ENCODE measurements around the gene ATAD3C.
"Not testable (repeated sequence)": the region's sequence is repeated elsewhere in the genome, so short reads cannot be mapped to it uniquely, and the experiment has no call there.

Gene ATAD3C

DNA sequence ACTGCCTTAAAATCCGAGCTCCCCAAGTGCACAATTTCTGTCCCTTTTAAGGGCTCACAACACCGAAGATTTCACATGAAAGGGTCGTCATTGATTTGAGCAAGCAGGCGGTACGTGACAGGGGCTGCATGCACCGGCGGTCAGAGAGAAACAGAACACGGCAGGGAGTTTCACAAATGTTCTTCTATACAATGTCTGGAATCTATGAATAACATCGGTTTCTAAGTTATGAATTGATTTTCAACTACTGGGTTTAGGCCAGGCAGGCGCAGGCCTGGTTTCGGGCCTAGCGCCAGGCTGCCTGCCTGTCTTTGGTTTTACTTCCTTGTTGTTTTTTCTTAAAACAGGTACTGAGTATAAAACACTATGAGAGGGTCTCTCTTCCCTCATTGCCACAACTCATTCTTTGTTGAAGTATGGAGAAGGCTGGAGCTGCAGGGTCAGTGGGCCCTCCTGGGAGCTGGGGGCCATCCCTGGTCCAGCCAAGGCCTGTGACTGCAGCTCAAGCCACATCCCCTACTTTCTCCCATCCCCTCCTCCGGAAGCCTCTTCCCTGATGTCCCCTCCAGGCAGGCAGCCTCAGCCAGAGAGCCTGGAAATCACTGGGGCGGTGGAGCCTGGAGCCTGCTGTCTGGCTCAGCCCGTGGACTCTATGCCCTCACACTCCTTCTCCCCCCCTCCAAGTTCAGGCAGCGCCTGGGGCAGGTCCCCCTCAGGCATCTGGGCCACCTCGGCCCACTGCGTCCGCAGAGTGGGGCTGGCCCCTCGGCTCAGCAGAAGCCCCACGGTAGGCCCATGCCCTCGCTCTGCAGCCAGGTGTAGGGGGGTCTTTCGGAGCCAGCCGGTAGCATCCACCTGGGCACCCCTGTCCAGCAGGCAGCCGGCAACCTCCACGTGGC lies 30.8 kb upstream of the ATAD3C start:
- in situ Hi-C loops (cut with MboI; ENCODE audit: low sequenced_read_pairs), result no loop called here

DNA sequence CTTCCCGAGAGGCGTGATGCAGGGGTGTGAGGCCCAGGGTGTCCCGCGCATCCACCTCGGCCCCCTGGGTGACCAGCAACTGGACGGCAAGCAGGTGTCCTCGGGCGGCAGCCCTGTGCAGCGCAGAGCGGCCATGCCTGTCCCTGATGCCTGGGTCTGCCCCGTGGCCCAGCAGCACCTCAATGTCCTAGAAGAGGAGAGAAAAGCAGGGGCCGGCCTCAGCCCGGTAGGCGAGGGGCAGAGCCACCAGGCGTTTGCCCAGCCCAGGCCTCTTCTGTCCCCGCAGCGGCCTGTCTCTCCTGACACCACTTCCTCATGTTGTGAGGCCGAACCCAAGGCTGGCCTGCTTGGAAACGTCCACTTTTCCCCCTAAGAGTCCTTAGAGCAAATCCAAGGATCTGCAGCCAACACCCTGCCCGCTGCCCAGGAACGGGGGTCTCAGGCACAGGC lies 30.1 kb upstream of the ATAD3C start:
- in situ Hi-C loops (cut with MboI; ENCODE audit: low sequenced_read_pairs), result no loop called here

DNA sequence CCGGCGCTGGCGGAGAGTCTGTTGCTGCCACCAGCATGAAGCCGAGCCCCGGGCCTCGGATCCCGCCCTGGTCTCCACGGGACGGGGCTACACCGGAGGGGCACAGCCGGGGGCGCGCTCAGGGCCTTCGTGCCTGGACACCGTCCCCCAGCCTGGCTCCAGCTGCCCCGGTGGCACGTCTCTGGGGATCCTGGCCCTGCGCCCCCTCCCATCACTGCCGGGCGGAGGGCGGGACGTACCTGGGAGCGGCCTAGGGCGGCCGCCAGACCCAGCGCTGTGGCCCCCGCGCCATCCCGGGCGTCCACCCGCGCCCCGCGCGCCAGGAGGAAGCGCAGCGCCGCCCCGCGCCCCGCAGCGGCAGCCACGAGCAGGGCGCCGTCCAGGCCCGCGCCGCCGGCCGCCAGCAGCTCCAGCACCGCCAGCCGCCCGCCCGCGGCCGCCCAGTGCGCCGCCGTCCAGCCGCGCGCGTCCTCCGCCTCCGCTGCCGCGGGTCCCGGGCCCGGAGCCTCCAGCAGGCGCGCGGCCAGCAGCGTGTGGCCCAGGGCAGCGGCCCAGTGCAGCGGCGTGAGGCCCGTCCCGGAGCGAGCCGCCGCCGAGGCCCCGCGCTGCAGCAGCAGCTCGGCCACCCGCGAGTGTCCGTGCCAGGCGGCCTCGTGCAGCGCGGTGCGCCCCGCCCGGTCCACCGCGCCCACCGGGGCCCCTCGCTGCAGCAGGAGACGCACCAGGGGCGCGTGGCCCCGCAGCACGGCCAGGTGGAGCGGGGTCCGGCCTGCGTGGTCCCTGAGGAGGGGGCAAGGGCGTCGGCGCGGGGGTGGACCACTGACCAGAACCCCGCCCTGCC lies 29.5 kb upstream of the ATAD3C start:
- in situ Hi-C loops (cut with MboI; ENCODE audit: low sequenced_read_pairs), result no loop called here

- in situ Hi-C loops (cut with MboI; ENCODE audit: low sequenced_read_pairs), result no loop called here
Measured at GRCh38 chr1:1420654-1421141, 28.8 kb upstream of the ATAD3C start.

DNA sequence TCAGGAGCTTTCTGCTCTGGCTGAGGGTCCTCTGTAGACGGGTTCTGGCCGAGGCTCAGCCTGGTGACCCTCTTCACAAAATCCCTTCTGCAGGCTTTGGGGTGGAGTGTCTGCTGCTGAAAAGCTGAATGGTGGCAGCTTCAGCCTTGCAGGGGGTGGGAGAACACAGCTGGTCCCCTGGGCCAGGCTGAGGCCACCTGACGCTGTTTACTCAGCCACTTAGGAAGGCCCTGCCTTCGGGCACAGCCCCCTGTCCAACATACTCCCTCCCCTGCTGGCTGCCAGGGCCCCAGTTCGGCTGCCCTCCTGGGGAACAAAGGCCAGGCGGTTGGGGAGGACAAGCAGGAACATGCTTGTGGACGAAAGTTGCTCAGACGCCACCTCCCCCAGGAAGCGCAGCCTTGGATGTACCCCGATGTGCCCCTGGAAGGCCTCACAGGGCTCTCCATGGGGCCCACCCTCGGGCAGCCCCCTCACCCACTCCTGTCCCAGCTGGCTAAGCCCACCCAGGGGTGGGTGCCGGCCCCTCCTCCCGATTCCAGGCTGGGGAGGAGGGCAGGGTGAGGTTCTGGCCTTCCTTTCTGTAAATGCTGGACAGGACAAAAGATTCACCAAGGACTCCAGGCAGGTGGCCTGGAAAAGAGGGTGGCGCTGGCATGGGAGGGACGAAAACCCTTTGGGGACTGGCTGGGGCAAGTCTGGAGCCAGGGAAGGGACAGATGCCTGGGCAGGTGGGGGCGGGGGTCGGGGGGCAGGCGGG lies 28.2 kb upstream of the ATAD3C start, which contains the start of gene ANKRD65:
Gene ANKRD65, minus strand, starts transcription at position 130 of the 760 bp plus-strand sequence. CDS start 271 bp downstream, outside the sequence.
- in situ Hi-C loops (cut with MboI; ENCODE audit: low sequenced_read_pairs), result no loop called here

DNA sequence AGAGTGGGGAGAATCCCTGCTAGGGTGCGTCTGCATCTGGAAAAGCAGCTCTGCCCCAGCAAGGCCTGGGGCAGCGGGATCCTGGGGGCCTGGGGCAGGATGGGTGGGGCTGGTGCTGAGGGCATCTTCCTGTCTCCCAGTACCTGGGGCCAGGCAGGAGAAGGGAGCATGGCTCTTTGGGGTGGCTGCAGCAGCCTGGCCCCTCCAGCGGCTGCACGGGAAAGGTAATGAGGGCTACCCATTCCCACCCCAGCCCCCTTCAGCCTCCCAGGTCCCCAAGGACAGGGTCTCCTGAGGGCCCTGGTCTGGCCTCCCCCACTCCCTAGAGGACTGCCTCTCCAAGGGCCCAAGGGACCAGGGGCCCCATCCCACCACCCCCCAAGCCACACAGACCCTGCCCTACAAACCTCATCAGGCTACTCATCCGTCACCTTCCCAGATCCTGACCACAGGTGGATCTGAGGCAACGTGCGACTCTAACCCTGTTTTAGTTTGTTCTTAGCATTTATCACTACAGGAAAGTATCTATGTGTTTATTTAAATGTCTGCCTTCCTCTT lies 27.5 kb upstream of the ATAD3C start:
- in situ Hi-C loops (cut with MboI; ENCODE audit: low sequenced_read_pairs), result no loop called here

GRCh38 chr1:1422465-1423244 lies 26.8 kb upstream of the ATAD3C start:
- in situ Hi-C loops (cut with MboI; ENCODE audit: low sequenced_read_pairs), result no loop called here

DNA sequence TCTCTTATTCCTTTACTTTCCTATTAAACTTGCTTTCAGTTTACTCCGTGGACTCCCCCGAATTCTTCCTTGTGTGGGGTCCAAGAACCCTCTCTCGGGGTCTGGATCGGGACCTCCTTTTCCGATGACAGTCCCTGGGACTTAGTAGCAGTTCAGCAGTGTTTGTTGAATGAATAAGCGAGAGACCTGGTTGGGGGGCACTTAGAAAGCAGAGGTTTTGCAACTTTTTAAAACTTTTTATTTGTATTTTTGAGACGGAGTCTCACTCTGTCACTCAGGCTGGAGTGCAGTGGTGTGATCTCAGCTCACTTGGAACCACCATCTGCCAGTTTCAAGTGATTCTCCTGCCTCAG lies 26.3 kb upstream of the ATAD3C start:
- in situ Hi-C loops (cut with MboI; ENCODE audit: low sequenced_read_pairs), result no loop called here

GRCh38 chr1:1424707-1425106 lies 24.8 kb upstream of the ATAD3C start:
- in situ Hi-C loops (cut with MboI; ENCODE audit: low sequenced_read_pairs), result no loop called here

DNA sequence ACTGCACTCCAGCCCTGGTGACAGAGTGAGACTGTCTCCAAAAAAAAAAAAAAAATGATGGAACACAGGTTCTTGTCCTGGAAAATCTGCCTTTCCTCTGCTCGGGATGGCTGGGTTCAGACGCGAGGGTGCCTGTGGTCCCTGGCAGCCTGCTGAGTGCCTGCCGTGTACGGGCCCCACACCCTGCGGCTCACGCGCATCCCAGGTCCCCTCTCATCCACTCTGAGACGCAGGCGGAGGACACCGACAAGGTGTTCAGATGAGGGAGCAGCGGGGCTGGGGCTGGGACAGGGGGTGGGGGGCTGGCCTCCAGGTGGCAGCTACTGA lies 24.1 kb upstream of the ATAD3C start:
- in situ Hi-C loops (cut with MboI; ENCODE audit: low sequenced_read_pairs), result no loop called here

- in situ Hi-C loops (cut with MboI; ENCODE audit: low sequenced_read_pairs), result no loop called here
Measured at GRCh38 chr1:1425753-1426495, 23.6 kb upstream of the ATAD3C start.

DNA sequence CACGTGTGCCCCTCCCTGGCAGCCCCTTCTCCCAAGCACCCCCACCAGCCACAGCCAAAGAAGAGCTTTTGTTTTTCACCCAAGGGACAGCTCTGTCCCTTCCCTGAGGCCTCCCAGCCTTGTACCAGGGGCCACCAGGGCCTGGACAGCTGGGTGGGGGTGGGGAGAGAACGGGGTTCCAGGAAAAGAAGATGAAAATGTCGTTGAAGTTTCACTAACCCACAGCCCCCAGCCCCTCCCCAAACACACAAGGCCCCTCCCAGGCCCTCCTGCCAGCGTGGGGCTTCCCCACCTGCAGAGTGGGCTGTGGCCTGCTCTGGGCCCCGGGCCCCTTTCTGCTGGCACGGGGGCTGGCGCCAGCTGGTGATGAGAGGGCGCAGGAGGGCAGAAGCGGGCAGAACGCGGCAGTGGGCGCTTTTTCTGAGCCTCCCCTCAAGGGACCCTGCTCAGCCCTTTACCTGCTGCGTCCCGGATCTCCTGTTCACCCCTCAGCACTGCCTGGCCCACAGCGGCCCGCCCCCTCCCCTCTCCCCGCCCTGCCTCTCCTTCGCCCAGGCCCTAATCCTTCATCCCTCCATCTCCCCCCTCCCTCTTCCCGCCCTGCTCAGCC lies 22.9 kb upstream of the ATAD3C start:
- in situ Hi-C loops (cut with MboI; ENCODE audit: low sequenced_read_pairs), result no loop called here

GRCh38 chr1:1427106-1427819 lies 22.2 kb upstream of the ATAD3C start:
- in situ Hi-C loops (cut with MboI; ENCODE audit: low sequenced_read_pairs), result no loop called here

DNA sequence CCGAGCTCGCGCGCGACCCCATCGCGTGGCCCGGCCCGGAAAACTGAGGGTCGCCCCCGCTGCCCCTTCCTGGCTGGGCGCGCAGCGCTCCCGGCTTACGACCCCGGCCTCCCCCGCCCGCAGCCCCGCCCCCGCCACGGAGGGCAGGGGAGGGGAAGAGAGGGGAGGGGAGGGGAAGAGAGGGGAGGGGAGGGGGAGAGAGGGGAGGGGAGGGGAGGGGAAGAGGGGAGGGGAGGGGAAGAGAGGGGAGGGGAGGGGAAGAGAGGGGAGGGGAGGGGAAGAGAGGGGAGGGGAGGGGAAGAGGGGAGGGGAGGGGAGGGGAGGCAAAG lies 21.7 kb upstream of the ATAD3C start:
- in situ Hi-C loops (cut with MboI; ENCODE audit: low sequenced_read_pairs), result no loop called here

DNA sequence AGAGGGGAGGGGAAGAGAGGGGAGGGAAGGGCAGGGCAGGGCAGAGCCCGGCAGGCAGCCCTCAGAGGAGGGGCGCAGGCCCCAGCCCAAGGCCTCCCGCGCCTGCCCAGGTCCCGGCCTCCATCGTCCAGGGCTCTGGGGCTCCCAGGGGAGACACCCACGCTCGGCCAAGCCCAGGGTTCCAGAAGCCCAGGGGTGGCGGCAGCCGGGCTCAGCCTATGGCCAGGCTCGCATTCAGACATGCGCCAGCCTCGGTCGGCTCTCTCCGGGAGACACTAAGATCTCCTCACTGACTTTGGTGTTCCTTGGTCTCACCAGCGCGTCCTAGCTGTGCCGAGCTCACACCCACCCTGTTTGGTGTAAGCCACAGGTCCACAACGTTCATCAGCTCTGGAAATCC lies 21.3 kb upstream of the ATAD3C start:
- in situ Hi-C loops (cut with MboI; ENCODE audit: low sequenced_read_pairs), result no loop called here

GRCh38 chr1:1428967-1429366 lies 20.5 kb upstream of the ATAD3C start:
- in situ Hi-C loops (cut with MboI; ENCODE audit: low sequenced_read_pairs), result not testable (repeated sequence)

DNA sequence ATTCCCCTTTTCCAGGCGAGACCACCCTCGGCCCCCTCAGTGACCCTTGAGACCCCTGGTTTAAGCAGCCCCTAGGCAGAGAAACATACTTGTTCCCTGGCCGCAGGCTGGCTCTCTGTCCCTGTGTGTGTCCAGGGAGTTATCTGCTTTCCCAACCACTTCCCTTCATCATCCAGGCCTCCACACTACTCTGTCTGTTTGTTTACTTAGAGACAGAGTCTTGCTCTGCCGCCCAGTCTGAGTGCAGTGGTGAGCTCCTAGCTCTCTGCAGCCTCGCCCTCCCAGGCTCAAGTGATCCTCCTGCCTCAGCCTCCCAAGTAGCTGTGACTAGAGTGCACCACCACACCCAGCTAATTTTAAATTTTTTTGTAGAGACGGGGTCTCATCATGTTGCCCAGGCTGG lies 19.8 kb upstream of the ATAD3C start:
- in situ Hi-C loops (cut with MboI; ENCODE audit: low sequenced_read_pairs), result no loop called here
